OCI-LY3 (cell line): Measurements from ENCODE around the gene RAB40A.

ENCODE experiments used
- CTCF ChIP-seq: fragments of 200-600, 300-600 bp; sonication (generic); IDR thresholded peaks from 2 replicates; pipeline ENCODE4 v1.5.1; 2014; ENCODE audit warnings: antibody characterized with exemption, low read length, low read depth
- EZH2phosphoT487 ChIP-seq: fragments of 200-600 bp; shearing (Covaris generic); IDR thresholded peaks from 2 replicates; pipeline ENCODE4 v1.6.1; 2018; ENCODE audit warnings: antibody characterized with exemption, mixed run types, low read depth

DNA sequence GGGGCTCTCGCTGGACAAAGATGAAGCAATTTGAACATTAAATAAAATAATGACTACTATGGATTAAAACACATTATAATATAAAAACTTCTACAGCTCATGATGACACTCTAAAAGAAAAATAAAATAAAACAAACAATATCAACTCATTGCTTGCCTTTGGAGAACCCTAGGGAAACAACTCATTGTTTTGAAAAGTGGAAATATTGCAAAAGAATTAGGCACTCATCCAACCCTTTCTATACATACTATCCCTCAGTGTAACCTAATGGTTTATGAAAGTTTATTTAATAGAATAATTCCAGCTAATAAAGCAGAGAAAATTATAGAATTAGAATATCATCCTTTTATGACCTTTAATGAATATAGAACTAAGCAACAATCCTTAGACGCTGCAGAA, 718 bp downstream of the RAB40A start:
- TF ChIP-seq CTCF (no peak), EZH2phosphoT487 (no peak)
